ENCODE results near the gene TBX3.

TBX3 gene

GRCh38 chr12:114671443-114672411 is 12.2 kb downstream of the TBX3 start:
- no peak overlapping the region for H2AFZ ChIP-seq
- TF ChIP-seq, protein P1, sequence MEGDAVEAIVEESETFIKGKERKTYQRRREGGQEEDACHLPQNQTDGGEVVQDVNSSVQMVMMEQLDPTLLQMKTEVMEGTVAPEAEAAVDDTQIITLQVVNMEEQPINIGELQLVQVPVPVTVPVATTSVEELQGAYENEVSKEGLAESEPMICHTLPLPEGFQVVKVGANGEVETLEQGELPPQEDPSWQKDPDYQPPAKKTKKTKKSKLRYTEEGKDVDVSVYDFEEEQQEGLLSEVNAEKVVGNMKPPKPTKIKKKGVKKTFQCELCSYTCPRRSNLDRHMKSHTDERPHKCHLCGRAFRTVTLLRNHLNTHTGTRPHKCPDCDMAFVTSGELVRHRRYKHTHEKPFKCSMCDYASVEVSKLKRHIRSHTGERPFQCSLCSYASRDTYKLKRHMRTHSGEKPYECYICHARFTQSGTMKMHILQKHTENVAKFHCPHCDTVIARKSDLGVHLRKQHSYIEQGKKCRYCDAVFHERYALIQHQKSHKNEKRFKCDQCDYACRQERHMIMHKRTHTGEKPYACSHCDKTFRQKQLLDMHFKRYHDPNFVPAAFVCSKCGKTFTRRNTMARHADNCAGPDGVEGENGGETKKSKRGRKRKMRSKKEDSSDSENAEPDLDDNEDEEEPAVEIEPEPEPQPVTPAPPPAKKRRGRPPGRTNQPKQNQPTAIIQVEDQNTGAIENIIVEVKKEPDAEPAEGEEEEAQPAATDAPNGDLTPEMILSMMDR (IDR thresholded peaks at IDR 0.05): no peak
- H3K27ac ChIP-seq: no peak overlapping the region
- H3K9ac ChIP-seq: no peak overlapping the region
- peaks cover 13% of the 10 kb centered on the region for H3K27me3 ChIP-seq (ENCODE audit: control insufficient read depth, insufficient read depth, low read length)
- no peak overlapping the region for H3K4me2 ChIP-seq (ENCODE audit: low read length)
- H3K4me3 ChIP-seq (ENCODE audit: low read depth, low read length): no peak overlapping the region
- no peaks in the 10 kb centered on the region for H3K79me2 ChIP-seq
- no peaks in the 10 kb centered on the region for H3K4me1 ChIP-seq
- no peaks in the 10 kb centered on the region for H3K36me3 ChIP-seq (ENCODE audit: control insufficient read depth, insufficient read depth, low read length)
- H3K9me3 ChIP-seq (ENCODE audit: control insufficient read depth, low read length): no peaks in the 10 kb centered on the region

DNA sequence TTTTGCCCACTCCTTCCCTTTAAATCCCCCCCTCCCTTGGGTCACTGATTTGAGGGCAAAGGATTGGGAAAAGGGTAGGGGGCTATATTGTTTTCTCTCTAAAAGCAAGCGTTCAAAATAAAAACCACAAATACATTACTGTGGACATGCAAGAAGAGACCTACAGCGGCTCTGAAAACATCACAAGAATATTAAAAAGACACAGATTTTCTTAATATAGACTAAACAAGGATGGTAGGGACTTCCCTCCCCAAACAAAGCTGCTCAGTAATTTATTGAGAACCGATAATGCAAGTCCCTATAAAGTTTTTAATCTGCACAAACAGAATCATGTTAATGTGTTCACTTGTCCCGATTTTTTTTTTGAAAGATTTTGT is 12.9 kb downstream of the TBX3 start:
- no peaks in the 10 kb centered on the region for H3K36me3 ChIP-seq (ENCODE audit: control insufficient read depth, insufficient read depth, low read length)
- H3K9ac ChIP-seq: no peak overlapping the region
- no peaks in the 10 kb centered on the region for H3K9me3 ChIP-seq (ENCODE audit: control insufficient read depth, low read length)
- no peaks in the 10 kb centered on the region for H3K4me1 ChIP-seq
- H2AFZ ChIP-seq: no peak overlapping the region
- no peak overlapping the region for H3K4me3 ChIP-seq (ENCODE audit: low read depth, low read length)
- H3K4me2 ChIP-seq (ENCODE audit: low read length): no peak overlapping the region
- H3K27me3 ChIP-seq (ENCODE audit: control insufficient read depth, insufficient read depth, low read length): peaks cover 13% of the 10 kb centered on the region
- TF ChIP-seq, protein P1 (IDR thresholded peaks at IDR 0.05): no peak
- no peaks in the 10 kb centered on the region for H3K79me2 ChIP-seq
- no peak overlapping the region for H3K27ac ChIP-seq

DNA sequence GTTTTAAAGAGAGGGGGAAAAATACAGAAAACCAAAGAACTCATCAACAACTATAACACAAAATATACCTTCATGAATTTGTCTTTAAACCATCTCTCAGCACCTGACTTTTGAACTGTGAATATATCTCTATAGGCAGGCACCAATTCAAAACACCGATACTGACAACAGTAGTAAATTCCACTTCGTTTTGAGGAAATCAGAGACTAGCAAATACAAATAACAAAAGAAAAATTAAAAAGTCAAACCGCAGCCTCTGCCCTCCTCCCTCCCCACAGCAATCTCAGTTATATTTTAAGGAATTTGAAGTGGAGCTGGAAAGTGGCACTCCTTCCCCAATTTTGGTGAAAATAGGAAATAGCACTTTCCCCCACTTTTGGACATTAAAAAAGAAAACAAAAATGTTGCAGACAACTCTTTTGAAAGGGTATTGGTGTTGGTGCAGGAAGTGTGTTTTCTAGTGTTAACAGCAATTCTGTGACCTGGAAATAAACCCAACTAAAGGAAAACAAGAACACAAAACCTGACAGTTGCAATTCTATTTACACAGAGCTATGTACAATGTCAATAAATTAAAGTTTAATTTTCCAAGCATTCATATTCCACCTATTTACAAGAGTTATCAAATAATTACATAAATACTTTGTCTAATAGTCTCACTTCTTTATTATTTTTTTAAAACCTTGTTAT is 13.5 kb downstream of the TBX3 start:
- H3K4me3 ChIP-seq (ENCODE audit: low read depth, low read length): no peak overlapping the region
- H3K27ac ChIP-seq: no peak overlapping the region
- no peaks in the 10 kb centered on the region for H3K4me1 ChIP-seq
- H2AFZ ChIP-seq: no peak overlapping the region
- no peaks in the 10 kb centered on the region for H3K9me3 ChIP-seq (ENCODE audit: control insufficient read depth, low read length)
- peaks cover 13% of the 10 kb centered on the region for H3K27me3 ChIP-seq (ENCODE audit: control insufficient read depth, insufficient read depth, low read length)
- H3K9ac ChIP-seq: no peak overlapping the region
- TF ChIP-seq, protein P1 (IDR thresholded peaks at IDR 0.05): no peak
- no peak overlapping the region for H3K4me2 ChIP-seq (ENCODE audit: low read length)
- no peaks in the 10 kb centered on the region for H3K79me2 ChIP-seq
- no peaks in the 10 kb centered on the region for H3K36me3 ChIP-seq (ENCODE audit: control insufficient read depth, insufficient read depth, low read length)

- Histone ChIP-seq H3K9ac (no peak overlapping the region), H3K36me3 (ENCODE audit: control insufficient read depth, insufficient read depth, low read length) (no peaks in the 10 kb centered on the region), H3K27ac (no peak overlapping the region), H3K27me3 (ENCODE audit: control insufficient read depth, insufficient read depth, low read length) (peaks cover 13% of the 10 kb centered on the region), H3K4me1 (no peaks in the 10 kb centered on the region), H2AFZ (no peak overlapping the region), H3K9me3 (ENCODE audit: control insufficient read depth, low read length) (no peaks in the 10 kb centered on the region), H3K79me2 (no peaks in the 10 kb centered on the region), H3K4me2 (ENCODE audit: low read length) (no peak overlapping the region), H3K4me3 (ENCODE audit: low read depth, low read length) (no peak overlapping the region)
- TF ChIP-seq, protein P1 (IDR thresholded peaks at IDR 0.05): no peak
Measured at GRCh38 chr12:114669401-114670290, 14.3 kb downstream of the TBX3 start.

All from parathyroid adenoma (tissue), 2 donors.